Osteoblast (primary cell): Measurements from ENCODE around the gene NUTM2F. TPM values are rescaled to one million over a fixed set of nuclear protein-coding genes. Genes with fewer than 3 reads are reported as not detected.

ENCODE experiments used
- DNase-seq: peaks from one replicate; pipeline ENCODE4 v3.0.0; 2011; ENCODE audit warnings: low spot score, mixed read lengths; ENCODE audit not compliant: insufficient read length; ENCODE audit errors: missing footprints
- H2AFZ ChIP-seq: 2 replicates; pipeline ENCODE4 v1.6.0; 2011; ENCODE audit warnings: mild to moderate bottlenecking, low read length
- H3K27ac ChIP-seq: 2 replicates; pipeline ENCODE4 v1.5.1; 2011; ENCODE audit warnings: mild to moderate bottlenecking, low read depth, low read length, moderate library complexity
- H3K27me3 ChIP-seq: 2 replicates; pipeline ENCODE4 v1.6.0; 2012; ENCODE audit warnings: mild to moderate bottlenecking, control low read depth, inconsistent platforms, low read length, moderate library complexity; ENCODE audit not compliant: insufficient read depth
- H3K36me3 ChIP-seq: 2 replicates; pipeline ENCODE4 v1.5.1; 2011; ENCODE audit warnings: mild to moderate bottlenecking, low read length, control low read depth, moderate library complexity; ENCODE audit not compliant: insufficient read depth
- H3K4me1 ChIP-seq: 2 replicates; pipeline ENCODE4 v1.5.1; 2011; ENCODE audit warnings: mild to moderate bottlenecking, low read length, control low read depth, moderate library complexity; ENCODE audit not compliant: insufficient read depth
- H3K4me2 ChIP-seq: 2 replicates; pipeline ENCODE4 v1.6.0; 2011; ENCODE audit warnings: mild to moderate bottlenecking, low read length; ENCODE audit not compliant: insufficient read depth
- H3K4me3 ChIP-seq: fragments of 200-600 bp; sonication (generic); 3 replicates; pipeline ENCODE4 v1.5.1; 2012; ENCODE audit warnings: mild to moderate bottlenecking, low read length, inconsistent platforms; ENCODE audit not compliant: insufficient read depth
- H3K79me2 ChIP-seq: 2 replicates; pipeline ENCODE4 v1.6.0; 2012; ENCODE audit warnings: mild to moderate bottlenecking, low read length, control low read depth, inconsistent platforms; ENCODE audit not compliant: insufficient read depth
- H3K9me3 ChIP-seq: 2 replicates; pipeline ENCODE4 v1.5.1; 2011; ENCODE audit warnings: low read depth, low read length, control low read depth
- H4K20me1 ChIP-seq: 2 replicates; pipeline ENCODE4 v1.6.0; 2012; ENCODE audit warnings: mild to moderate bottlenecking, low read length, control low read depth; ENCODE audit not compliant: insufficient read depth
- total RNA-seq: library from RNA; depleted of rRNA; stranded (reverse); fragments of >200 nt; gene quantifications from 2 replicates; pipeline ENCODE4 v1.2.3, GENCODE V29; 2012
- TF ChIP-seq, protein P1 (sequence below): IDR thresholded peaks from 2 replicates; pipeline ENCODE4 v1.5.1; 2011; ENCODE audit warnings: mild to moderate bottlenecking, low read depth, low read length, moderate library complexity; ENCODE audit errors: extremely low read depth

The NUTM2F gene
- total RNA-seq, 1 donor: not detected

DNA sequence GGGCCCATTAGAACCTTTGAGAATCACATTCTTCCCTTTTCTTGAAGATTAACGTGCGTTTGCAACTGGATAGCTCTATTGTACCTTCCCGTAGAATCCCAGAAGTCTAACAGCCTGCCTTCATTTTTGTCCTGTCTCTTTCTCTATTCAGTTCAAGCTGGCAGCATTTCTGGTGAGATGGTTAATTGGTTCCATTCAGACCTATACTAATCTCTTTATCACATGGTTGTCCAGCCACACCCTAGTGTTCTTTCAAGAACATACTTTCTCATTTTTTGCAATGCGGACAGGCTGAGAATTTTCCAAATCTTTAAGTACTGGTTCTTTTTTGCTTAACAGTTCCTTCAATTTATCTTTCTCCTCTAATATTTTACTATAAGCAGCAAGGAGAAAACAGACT is 26.0 kb downstream of the NUTM2F start:
- Histone ChIP-seq H2AFZ (no peak overlapping the region), H3K27me3 (no peaks in the 10 kb centered on the region), H3K79me2 (no peaks in the 10 kb centered on the region), H3K9me3 (no peaks in the 10 kb centered on the region), H3K4me2 (no peak overlapping the region), H3K27ac (no peak overlapping the region), H3K4me1 (no peaks in the 10 kb centered on the region), H3K36me3 (no peaks in the 10 kb centered on the region), H4K20me1 (no peaks in the 10 kb centered on the region), H3K4me3 (no peak overlapping the region)
- TF ChIP-seq, protein P1, sequence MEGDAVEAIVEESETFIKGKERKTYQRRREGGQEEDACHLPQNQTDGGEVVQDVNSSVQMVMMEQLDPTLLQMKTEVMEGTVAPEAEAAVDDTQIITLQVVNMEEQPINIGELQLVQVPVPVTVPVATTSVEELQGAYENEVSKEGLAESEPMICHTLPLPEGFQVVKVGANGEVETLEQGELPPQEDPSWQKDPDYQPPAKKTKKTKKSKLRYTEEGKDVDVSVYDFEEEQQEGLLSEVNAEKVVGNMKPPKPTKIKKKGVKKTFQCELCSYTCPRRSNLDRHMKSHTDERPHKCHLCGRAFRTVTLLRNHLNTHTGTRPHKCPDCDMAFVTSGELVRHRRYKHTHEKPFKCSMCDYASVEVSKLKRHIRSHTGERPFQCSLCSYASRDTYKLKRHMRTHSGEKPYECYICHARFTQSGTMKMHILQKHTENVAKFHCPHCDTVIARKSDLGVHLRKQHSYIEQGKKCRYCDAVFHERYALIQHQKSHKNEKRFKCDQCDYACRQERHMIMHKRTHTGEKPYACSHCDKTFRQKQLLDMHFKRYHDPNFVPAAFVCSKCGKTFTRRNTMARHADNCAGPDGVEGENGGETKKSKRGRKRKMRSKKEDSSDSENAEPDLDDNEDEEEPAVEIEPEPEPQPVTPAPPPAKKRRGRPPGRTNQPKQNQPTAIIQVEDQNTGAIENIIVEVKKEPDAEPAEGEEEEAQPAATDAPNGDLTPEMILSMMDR: no peak
- no peak for DNase-seq

DNA sequence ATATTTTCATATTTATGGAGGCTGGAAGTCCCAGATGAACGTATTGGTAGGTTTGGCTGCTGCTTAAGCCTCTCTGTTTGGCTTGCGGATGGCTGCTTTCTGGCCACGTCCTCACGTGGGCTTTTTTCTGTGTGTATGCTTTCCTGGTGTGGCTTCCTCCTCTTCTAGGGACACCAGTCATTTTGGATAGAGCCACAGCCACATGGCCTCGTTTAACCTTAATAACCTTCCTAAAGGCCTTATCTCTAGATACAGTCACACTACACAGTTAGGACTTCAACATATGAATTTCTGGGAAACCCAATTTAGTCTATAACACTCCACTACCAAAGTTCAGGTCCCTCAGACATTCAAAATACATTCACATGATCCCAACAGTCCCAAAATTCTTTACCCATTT is 26.9 kb downstream of the NUTM2F start:
- TF ChIP-seq, protein P1: no peak
- H3K4me1 ChIP-seq: no peaks in the 10 kb centered on the region
- H3K36me3 ChIP-seq: no peaks in the 10 kb centered on the region
- DNase-seq: no peak
- H3K4me2 ChIP-seq: no peak overlapping the region
- no peaks in the 10 kb centered on the region for H3K79me2 ChIP-seq
- H3K4me3 ChIP-seq: no peak overlapping the region
- no peaks in the 10 kb centered on the region for H3K27me3 ChIP-seq
- no peak overlapping the region for H2AFZ ChIP-seq
- H3K27ac ChIP-seq: no peak overlapping the region
- H4K20me1 ChIP-seq: no peaks in the 10 kb centered on the region
- H3K9me3 ChIP-seq: no peaks in the 10 kb centered on the region

DNA sequence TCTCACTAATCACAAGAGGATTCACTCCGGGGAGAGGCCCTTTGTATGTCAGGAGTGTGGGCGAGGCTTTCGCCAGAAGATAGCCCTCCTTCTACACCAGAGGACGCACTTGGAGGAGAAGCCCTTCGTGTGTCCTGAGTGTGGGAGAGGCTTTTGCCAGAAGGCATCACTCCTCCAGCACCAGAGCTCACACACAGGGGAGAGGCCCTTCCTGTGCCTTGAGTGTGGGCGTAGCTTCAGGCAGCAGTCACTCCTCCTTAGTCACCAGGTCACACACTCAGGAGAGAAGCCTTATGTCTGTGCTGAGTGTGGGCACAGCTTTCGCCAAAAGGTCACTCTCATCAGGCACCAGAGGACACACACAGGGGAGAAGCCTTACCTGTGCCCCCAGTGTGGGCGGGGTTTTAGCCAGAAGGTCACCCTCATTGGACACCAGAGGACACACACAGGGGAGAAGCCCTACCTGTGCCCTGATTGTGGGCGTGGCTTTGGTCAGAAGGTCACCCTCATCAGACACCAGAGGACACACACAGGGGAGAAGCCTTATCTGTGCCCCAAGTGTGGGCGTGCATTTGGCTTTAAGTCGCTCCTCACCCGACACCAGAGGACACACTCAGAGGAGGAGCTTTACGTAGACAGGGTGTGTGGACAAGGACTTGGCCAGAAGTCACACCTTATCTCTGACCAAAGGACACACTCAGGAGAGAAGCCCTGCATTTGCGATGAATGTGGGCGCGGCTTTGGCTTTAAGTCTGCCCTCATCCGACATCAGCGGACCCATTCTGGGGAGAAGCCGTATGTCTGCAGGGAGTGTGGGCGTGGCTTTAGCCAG is 27.8 kb downstream of the NUTM2F start:
- Histone ChIP-seq H3K9me3 (no peaks in the 10 kb centered on the region), H3K4me1 (no peaks in the 10 kb centered on the region), H3K27ac (no peak overlapping the region), H3K4me2 (no peak overlapping the region), H4K20me1 (no peaks in the 10 kb centered on the region), H2AFZ (no peak overlapping the region), H3K79me2 (no peaks in the 10 kb centered on the region), H3K4me3 (no peak overlapping the region), H3K27me3 (no peaks in the 10 kb centered on the region), H3K36me3 (no peaks in the 10 kb centered on the region)
- TF ChIP-seq, protein P1: no peak
- DNase-seq: no peak

DNA sequence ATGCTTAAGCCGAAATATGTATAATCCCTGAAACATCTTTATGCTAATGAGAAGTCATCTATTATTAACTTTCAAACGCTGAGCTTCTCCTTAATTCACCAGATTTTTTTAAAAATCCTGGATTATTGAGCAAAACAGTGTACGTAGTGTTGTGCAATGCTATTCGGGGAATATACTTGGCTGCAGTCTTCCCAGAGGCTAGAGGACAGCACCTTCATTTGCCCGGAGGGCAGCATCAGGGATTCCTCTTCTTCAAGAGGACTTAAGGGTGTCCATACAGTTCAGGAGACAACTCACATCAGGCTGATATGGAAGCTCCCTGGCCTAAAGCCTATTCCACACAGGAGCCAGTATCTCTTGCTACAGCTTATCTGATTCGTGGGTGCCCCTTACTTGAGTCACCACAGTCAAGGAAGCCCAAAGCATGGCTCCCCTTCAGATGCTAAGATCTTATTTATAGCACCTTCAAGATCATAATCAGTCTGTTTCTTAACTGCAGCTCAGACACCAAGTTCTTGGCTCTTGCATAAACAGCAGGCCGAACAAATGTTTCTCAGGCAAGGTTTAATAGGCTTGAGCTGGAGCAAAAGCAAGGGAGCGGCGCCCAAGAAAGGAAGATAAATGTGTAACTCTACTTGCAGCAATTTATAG is 29.4 kb downstream of the NUTM2F start:
- Histone ChIP-seq H3K4me3 (no peak overlapping the region), H3K27ac (no peak overlapping the region), H3K36me3 (no peaks in the 10 kb centered on the region), H3K4me1 (no peaks in the 10 kb centered on the region), H3K9me3 (no peaks in the 10 kb centered on the region), H3K27me3 (no peaks in the 10 kb centered on the region), H2AFZ (no peak overlapping the region), H3K4me2 (no peak overlapping the region), H3K79me2 (no peaks in the 10 kb centered on the region), H4K20me1 (no peaks in the 10 kb centered on the region)
- TF ChIP-seq, protein P1: no peak
- no peak for DNase-seq
